ENCODE results near the gene LRP10. TPM values are rescaled to one million over a fixed set of nuclear protein-coding genes. Genes with fewer than 3 reads are reported as not detected.
A peak's percentile ranks its signal among the peaks of the same experiment; 100 is the strongest.

The LRP10 gene
- total RNA-seq, 3 donors from 2014 or later (not counting 1 experiment from before 2014, with no cell fraction given) = 97.8 to 118 (median 102) TPM

DNA sequence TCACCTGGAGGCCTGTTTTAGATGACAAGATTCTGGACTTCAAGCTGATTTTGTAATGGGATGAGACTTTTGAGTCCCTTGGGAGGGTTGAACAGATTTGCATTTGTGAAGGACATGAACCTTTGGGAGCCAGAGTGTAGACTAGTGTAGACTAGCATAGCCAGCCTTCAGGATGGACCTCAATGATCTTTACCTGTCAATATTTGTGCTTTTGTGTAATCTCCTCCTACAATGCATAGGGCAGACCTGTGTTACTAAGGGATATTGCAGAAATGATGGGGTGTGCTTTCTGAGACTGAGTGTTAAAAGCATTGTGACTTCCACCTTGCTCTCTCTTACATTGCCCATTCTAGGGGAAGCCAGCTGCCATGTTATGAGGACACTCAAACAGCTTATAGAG is 9.9 kb upstream of the LRP10 start:
- intact Hi-C loops (cut with micrococcal nuclease) = no loop called here
- Mint-ChIP-seq H3K27ac (no peak overlapping the region), H3K36me3 (no peaks in the 10 kb centered on the region), H3K27me3 (ENCODE audit: low read depth in 2 of 2) (peaks cover 22 to 31% of the 10 kb centered on the region in 2 donors), H3K4me3 (no peak overlapping the region), H3K9me3 (no peaks in the 10 kb centered on the region), H3K4me1 (peaks cover 8 to 11% of the 10 kb centered on the region in 2 donors)
- Histone ChIP-seq H3K36me3 (ENCODE audit: control insufficient read depth, insufficient read depth, low read length) (no peaks in the 10 kb centered on the region), H3K27me3 (ENCODE audit: control insufficient read depth, insufficient read depth, low read length) (peaks cover 28% of the 10 kb centered on the region), H3K4me3 (ENCODE audit: low read length) (no peak overlapping the region), H3K9me3 (ENCODE audit: control insufficient read depth, insufficient read depth, low read length) (no peaks in the 10 kb centered on the region), H3K27ac (ENCODE audit: low read length) (no peak overlapping the region), H3K4me1 (ENCODE audit: control insufficient read depth, insufficient read depth, low read length) (peaks cover 11% of the 10 kb centered on the region)
- DNase-seq = no peak
- ATAC-seq = no peak
- TF ChIP-seq, protein P1, sequence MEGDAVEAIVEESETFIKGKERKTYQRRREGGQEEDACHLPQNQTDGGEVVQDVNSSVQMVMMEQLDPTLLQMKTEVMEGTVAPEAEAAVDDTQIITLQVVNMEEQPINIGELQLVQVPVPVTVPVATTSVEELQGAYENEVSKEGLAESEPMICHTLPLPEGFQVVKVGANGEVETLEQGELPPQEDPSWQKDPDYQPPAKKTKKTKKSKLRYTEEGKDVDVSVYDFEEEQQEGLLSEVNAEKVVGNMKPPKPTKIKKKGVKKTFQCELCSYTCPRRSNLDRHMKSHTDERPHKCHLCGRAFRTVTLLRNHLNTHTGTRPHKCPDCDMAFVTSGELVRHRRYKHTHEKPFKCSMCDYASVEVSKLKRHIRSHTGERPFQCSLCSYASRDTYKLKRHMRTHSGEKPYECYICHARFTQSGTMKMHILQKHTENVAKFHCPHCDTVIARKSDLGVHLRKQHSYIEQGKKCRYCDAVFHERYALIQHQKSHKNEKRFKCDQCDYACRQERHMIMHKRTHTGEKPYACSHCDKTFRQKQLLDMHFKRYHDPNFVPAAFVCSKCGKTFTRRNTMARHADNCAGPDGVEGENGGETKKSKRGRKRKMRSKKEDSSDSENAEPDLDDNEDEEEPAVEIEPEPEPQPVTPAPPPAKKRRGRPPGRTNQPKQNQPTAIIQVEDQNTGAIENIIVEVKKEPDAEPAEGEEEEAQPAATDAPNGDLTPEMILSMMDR (IDR thresholded peaks at IDR 0.05) = no peak

DNA sequence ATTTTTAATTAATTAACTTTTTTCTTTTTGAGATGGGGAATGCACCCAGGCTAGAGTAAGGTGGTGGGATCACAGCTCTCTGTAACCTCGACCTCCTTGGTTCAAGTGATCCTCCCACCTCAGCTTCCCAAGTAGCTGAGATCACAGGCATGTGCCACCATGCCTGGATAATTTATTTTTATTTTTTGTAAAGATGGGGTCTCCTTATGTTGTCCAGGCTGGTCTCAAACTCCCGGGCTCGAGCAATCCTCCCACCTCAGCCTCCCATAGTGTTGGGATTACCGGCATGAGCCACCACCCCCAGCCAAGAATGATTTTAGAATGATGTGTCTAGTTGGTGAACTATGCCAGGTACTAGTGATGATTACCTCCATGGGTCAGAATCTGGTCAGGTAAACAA is 6.6 kb upstream of the LRP10 start:
- H3K9me3 Mint-ChIP-seq = no peaks in the 10 kb centered on the region
- Histone ChIP-seq H3K4me1 (ENCODE audit: control insufficient read depth, insufficient read depth, low read length) (peaks cover under 1% of the 10 kb centered on the region), H3K27me3 (ENCODE audit: control insufficient read depth, insufficient read depth, low read length) (peaks cover 11% of the 10 kb centered on the region), H3K4me3 (ENCODE audit: low read length) (no peak overlapping the region), H3K36me3 (ENCODE audit: control insufficient read depth, insufficient read depth, low read length) (no peaks in the 10 kb centered on the region), H3K27ac (ENCODE audit: low read length) (no peak overlapping the region), H3K9me3 (ENCODE audit: control insufficient read depth, insufficient read depth, low read length) (no peaks in the 10 kb centered on the region)
- no peak for DNase-seq
- no peaks in the 10 kb centered on the region for H3K36me3 Mint-ChIP-seq
- ATAC-seq = no peak
- WGBS (ENCODE audit: insufficient coverage) = no CpG with 5 or more reads among the region's 4 CpGs
- no peaks in the 10 kb centered on the region for H3K4me1 Mint-ChIP-seq
- TF ChIP-seq, protein P1 (IDR thresholded peaks at IDR 0.05) = no peak
- no peak overlapping the region for H3K27ac Mint-ChIP-seq
- no peak overlapping the region for H3K4me3 Mint-ChIP-seq
- peaks cover 22 to 27% of the 10 kb centered on the region in 2 donors for H3K27me3 Mint-ChIP-seq (ENCODE audit: low read depth in 2 of 2)
- intact Hi-C loops (cut with micrococcal nuclease) = no loop called here

GRCh38 chr14:22865424-22866405 is 5.8 kb upstream of the LRP10 start:
- Mint-ChIP-seq H3K36me3 (no peaks in the 10 kb centered on the region), H3K9me3 (no peaks in the 10 kb centered on the region), H3K27ac (no peak overlapping the region), H3K4me3 (no peak overlapping the region), H3K4me1 (peaks cover 2 to 3% of the 10 kb centered on the region in 2 donors), H3K27me3 (ENCODE audit: low read depth in 2 of 2) (peaks cover 22 to 27% of the 10 kb centered on the region in 2 donors)
- Histone ChIP-seq H3K27ac (ENCODE audit: low read length) (no peak overlapping the region), H3K4me1 (ENCODE audit: control insufficient read depth, insufficient read depth, low read length) (peaks cover 7% of the 10 kb centered on the region), H3K9me3 (ENCODE audit: control insufficient read depth, insufficient read depth, low read length) (no peaks in the 10 kb centered on the region), H3K27me3 (ENCODE audit: control insufficient read depth, insufficient read depth, low read length) (peaks cover 5% of the 10 kb centered on the region), H3K36me3 (ENCODE audit: control insufficient read depth, insufficient read depth, low read length) (no peaks in the 10 kb centered on the region), H3K4me3 (ENCODE audit: low read length) (no peak overlapping the region)
- 94% methylated on average over 5 of the region's 6 CpGs for WGBS (ENCODE audit: insufficient coverage)
- TF ChIP-seq, protein P1 (IDR thresholded peaks at IDR 0.05) = no peak
- intact Hi-C loops (cut with micrococcal nuclease) = no loop called here
- DNase-seq = peak in 1 of 2 donors; percentile 37
- ATAC-seq = no peak
